Ovary (tissue), 9 donors: ENCODE results near the gene CD300LD. TPM values are rescaled to one million over a fixed set of nuclear protein-coding genes. Genes with fewer than 3 reads are reported as not detected.

Source experiments
- DNase-seq, 5 donors: peaks; one replicate each; pipeline ENCODE4 v3.0.0-alpha.2; 2019 to 2020
- H3K27ac ChIP-seq, 2 donors: fragments of 200-600 bp; one replicate each; pipeline versions ENCODE4 v1.5.1 to v1.8.0; 2019 to 2022
- H3K27me3 ChIP-seq: fragments of 200-600 bp; one replicate; pipeline ENCODE4 v1.8.0; 2022
- H3K36me3 ChIP-seq: fragments of 200-600 bp; sonication (generic); one replicate; pipeline ENCODE4 v1.5.1; 2019
- H3K4me1 ChIP-seq: one replicate; pipeline ENCODE4 v1.8.1; 2013; ENCODE audit warnings: mild to moderate bottlenecking, moderate library complexity; ENCODE audit not compliant: insufficient read depth
- H3K4me3 ChIP-seq: fragments of 200-600 bp; sonication (generic); one replicate; pipeline ENCODE4 v1.5.1; 2017
- H3K9me3 ChIP-seq, 2 donors: fragments of 200-600 bp in 1 of 2; sonication (generic) in 1 of 2; one replicate each; pipeline versions ENCODE4 v1.5.1 to v1.8.1; 2013 to 2019; ENCODE audit warnings: mild to moderate bottlenecking in 1 of 2, moderate library complexity in 1 of 2
- CTCF ChIP-seq, 3 donors: fragments of 450-650 bp in 2 of 3; fragments of 200-600 bp in 1 of 3; IDR thresholded peaks; one replicate each; pipeline versions ENCODE4 v1.5.1 to v1.8.0; 2016 to 2022; ENCODE audit warnings: antibody characterized with exemption in 3 of 3, mild to moderate bottlenecking in 1 of 3
- EP300 ChIP-seq: sonication (generic); formaldehyde crosslinking; IDR thresholded peaks from one replicate; pipeline ENCODE4 v1.6.1; 2017; ENCODE audit warnings: antibody characterized with exemption
- POLR2A ChIP-seq: fragments of 450-650 bp; IDR thresholded peaks from one replicate; pipeline ENCODE4 v1.6.1; 2017; ENCODE audit warnings: antibody characterized with exemption, mild to moderate bottlenecking, moderate library complexity
- WGBS, 3 donors: extraction: QIAGEN DNeasy Blood & Tissue Kit in 1 of 3; methylation state at CpG; one replicate each; pipeline versions ENCODE4 v1.1.5 to v1.1.7; 2013 to 2017; 5-methylcytosine and 5-hydroxymethylcytosine counted together
- intact Hi-C, 4 donors: fragments of 100-400 bp; cut with DNase I; formaldehyde crosslinking; loops; one replicate each; pipeline versions ENCODE4 v1.11.0 to v1.15.1; 2022 to 2023
- polyA plus RNA-seq, 2 donors: library from polyadenylated mRNA; stranded (reverse); fragments of 200-250 nt in 1 of 2; fragments of 350-450 nt in 1 of 2; fragmentation: Illumina TruSeq in 1 of 2; extraction: RNeasy Lipid Tissue Mini Kit (QIAGEN cat#74804) in 1 of 2; gene quantifications; one replicate each; pipeline ENCODE4 v1.2.3, GENCODE V29; 2013 to 2014
- total RNA-seq, 7 donors: library from RNA; depleted of rRNA in 2 of 7; stranded (reverse); fragments of >200 nt in 2 of 7; fragmentation: NEBNext Ultra II Directional in 3 of 7; extraction: Animal tissue kit (Norgen Biotek cat#: 25700) in 3 of 7; gene quantifications; one replicate each; pipeline versions ENCODE4 v1.1.0 to v1.2.4, GENCODE V29; 2016 to 2023
- donor health status: DM: no; HTN: no; CAD: no; lungs with moderate emphysema.
- donor health status: DM: no; HTN: no; CAD: no.
- donor health status: Bipolar disorder and iron deficiency.
- donor health status: DM: yes; HTN: yes; CAD: no.
- donor health status: DM: no; HTN: no; CAD: no.
- donor health status: DM: yes; HTN: yes; CAD: no.

Gene CD300LD
- total and polyA plus RNA-seq, 9 donors, result not detected

- no peak for DNase-seq
- Histone ChIP-seq H3K4me3 (no peak overlapping the region), H3K27ac (no peak overlapping the region), H3K9me3 (no peaks in the 10 kb centered on the region), H3K4me1 (no peaks in the 10 kb centered on the region), H3K36me3 (no peaks in the 10 kb centered on the region), H3K27me3 (no peaks in the 10 kb centered on the region)
- intact Hi-C loops, result loop anchor here in 1 of 4 donors (10.0 kb wide), 1 partner anchor 59 kb away; no protein-coding TSS in a partner anchor
- TF ChIP-seq CTCF (IDR thresholded peaks at IDR 0.05) (no peak), POLR2A (no peak), EP300 (no peak)
- WGBS, 3 donors, result 52 to 67% (median 62%) methylated on average over 7 of the region's 7 CpGs
These were observed 36.6 kb downstream of the CD300LD start for GRCh38 chr17:74555427-74555940.

- Histone ChIP-seq H3K4me1 (no peaks in the 10 kb centered on the region), H3K27me3 (no peaks in the 10 kb centered on the region), H3K27ac (no peak overlapping the region), H3K36me3 (no peaks in the 10 kb centered on the region), H3K4me3 (no peak overlapping the region), H3K9me3 (no peaks in the 10 kb centered on the region)
- 30 to 53% (median 41%) methylated on average over 6 of the region's 6 CpGs for WGBS, 3 donors
- TF ChIP-seq EP300 (no peak), CTCF (IDR thresholded peaks at IDR 0.05) (no peak), POLR2A (no peak)
- intact Hi-C loops, result loop anchor here in 1 of 4 donors (10.0 kb wide), 1 partner anchor 60 kb away; no protein-coding TSS in a partner anchor
- DNase-seq, result no peak
These were observed 37.2 kb downstream of the CD300LD start for GRCh38 chr17:74554909-74555308.

- 39 to 49% (median 43%) methylated on average over 7 of the region's 7 CpGs for WGBS, 3 donors
- no peaks in the 10 kb centered on the region for H3K4me1 ChIP-seq
- intact Hi-C loops, result loop anchor here in 1 of 4 donors (10.0 kb wide), 1 partner anchor 63 kb away; no protein-coding TSS in a partner anchor
- TF ChIP-seq POLR2A, result no peak
- no peak for TF ChIP-seq EP300
- no peak for TF ChIP-seq CTCF (IDR thresholded peaks at IDR 0.05)
- H3K36me3 ChIP-seq, result no peaks in the 10 kb centered on the region
- no peaks in the 10 kb centered on the region for H3K27me3 ChIP-seq
- no peak overlapping the region for H3K27ac ChIP-seq
- H3K9me3 ChIP-seq, result no peaks in the 10 kb centered on the region
- DNase-seq, result no peak
- H3K4me3 ChIP-seq, result no peak overlapping the region
These were observed 40.0 kb downstream of the CD300LD start for GRCh38 chr17:74552037-74552436.

GRCh38 chr17:74550602-74551001 is 41.5 kb downstream of the CD300LD start:
- no peak overlapping the region for H3K4me3 ChIP-seq
- 63 to 83% (median 69%) methylated on average over 10 to 15 of the region's 15 CpGs for WGBS, 3 donors
- no peaks in the 10 kb centered on the region for H3K27me3 ChIP-seq
- no peak for TF ChIP-seq EP300
- no peak for TF ChIP-seq CTCF (IDR thresholded peaks at IDR 0.05)
- no peak for TF ChIP-seq POLR2A
- H3K4me1 ChIP-seq, result no peaks in the 10 kb centered on the region
- no peaks in the 10 kb centered on the region for H3K9me3 ChIP-seq
- DNase-seq, result no peak
- H3K27ac ChIP-seq, result no peak overlapping the region
- intact Hi-C loops, result loop anchor here in 1 of 4 donors (10.0 kb wide), 1 partner anchor 64 kb away; no protein-coding TSS in a partner anchor
- H3K36me3 ChIP-seq, result no peaks in the 10 kb centered on the region
